Ascending aorta (tissue), 2 donors: ENCODE measurements around the gene KIF7. TPM values are rescaled to one million over a fixed set of nuclear protein-coding genes. Genes with fewer than 3 reads are reported as not detected.

Source experiments
- DNase-seq, 2 donors: peaks; one replicate each; pipeline ENCODE4 v3.0.0-alpha.2; 2019; ENCODE audit warnings: low spot score in 2 of 2
- H3K27ac ChIP-seq, 2 donors: fragments of 200-600 bp; sonication (generic); one replicate each; pipeline ENCODE4 v1.5.1; 2016 to 2017; ENCODE audit warnings: mild to moderate bottlenecking in 1 of 2
- H3K27me3 ChIP-seq: fragments of 200-600 bp; sonication (generic); one replicate; pipeline ENCODE4 v1.5.1; 2017
- H3K36me3 ChIP-seq, 2 donors: fragments of 200-600 bp; sonication (generic); one replicate each; pipeline ENCODE4 v1.5.1; 2016
- H3K4me1 ChIP-seq, 2 donors: fragments of 200-600 bp; sonication (generic); one replicate each; pipeline ENCODE4 v1.5.1; 2016 to 2017; ENCODE audit warnings: mild to moderate bottlenecking in 1 of 2
- H3K4me3 ChIP-seq, 2 donors: fragments of 200-600 bp; sonication (generic); one replicate each; pipeline ENCODE4 v1.5.1; 2016 to 2017; ENCODE audit warnings: mild to moderate bottlenecking in 1 of 2
- H3K9me3 ChIP-seq, 2 donors: fragments of 200-600 bp; sonication (generic); one replicate each; pipeline ENCODE4 v1.5.1; 2016
- CTCF ChIP-seq, 3 experiments: fragments of 200-600 bp in 2 of 3; fragments of 450-650 bp in 1 of 3; sonication (generic) in 2 of 3; IDR thresholded peaks; one replicate each; pipeline ENCODE4 v1.5.1; 2016 to 2019; ENCODE audit warnings: antibody characterized with exemption in 3 of 3, mild to moderate bottlenecking in 1 of 3, moderate library complexity in 1 of 3
- intact Hi-C: fragments of 100-400 bp; cut with DNase I; formaldehyde crosslinking; loops from one replicate; pipeline ENCODE4 v1.15.1; 2023
- total RNA-seq: library from RNA; depleted of rRNA; stranded (reverse); fragments of >200 nt; gene quantifications from one replicate; pipeline ENCODE4 v1.1.0, GENCODE V29; 2016

The KIF7 gene
- total RNA-seq, 1 donor from 2014 or later: 39.1 TPM

- peaks cover 0 to 12% of the 10 kb centered on the region in 2 donors for H3K4me1 ChIP-seq
- peak overlapping the region in 1 of 2 donors; percentile 63 for H3K27ac ChIP-seq
- peaks cover 16 to 17% of the 10 kb centered on the region in 2 donors for H3K36me3 ChIP-seq
- DNase-seq: no peak
- no peak overlapping the region for H3K4me3 ChIP-seq
- H3K27me3 ChIP-seq: no peaks in the 10 kb centered on the region
- no peak for TF ChIP-seq CTCF (IDR thresholded peaks at IDR 0.05)
- intact Hi-C loops: no loop called here
- no peaks in the 10 kb centered on the region for H3K9me3 ChIP-seq
These were observed 32.1 kb downstream of the KIF7 start for GRCh38 chr15:89623165-89623564.

- Histone ChIP-seq H3K4me3 (no peak overlapping the region), H3K9me3 (no peaks in the 10 kb centered on the region), H3K36me3 (peaks cover 4 to 7% of the 10 kb centered on the region in 2 donors), H3K4me1 (peaks cover 0 to 12% of the 10 kb centered on the region in 2 donors), H3K27ac (no peak overlapping the region), H3K27me3 (no peaks in the 10 kb centered on the region)
- TF ChIP-seq CTCF (IDR thresholded peaks at IDR 0.05): no peak
- intact Hi-C loops: no loop called here
- DNase-seq: no peak
These were observed 33.7 kb downstream of the KIF7 start for GRCh38 chr15:89621547-89621946.

GRCh38 chr15:89616228-89616627, 39.0 kb downstream of the KIF7 start:
- Histone ChIP-seq H3K4me3 (no peak overlapping the region), H3K27ac (no peak overlapping the region), H3K27me3 (no peaks in the 10 kb centered on the region), H3K4me1 (no peaks in the 10 kb centered on the region), H3K36me3 (no peaks in the 10 kb centered on the region), H3K9me3 (no peaks in the 10 kb centered on the region)
- intact Hi-C loops: no loop called here
- no peak for TF ChIP-seq CTCF (IDR thresholded peaks at IDR 0.05)
- no peak for DNase-seq

- Histone ChIP-seq H3K9me3 (no peaks in the 10 kb centered on the region), H3K27me3 (no peaks in the 10 kb centered on the region), H3K36me3 (no peaks in the 10 kb centered on the region), H3K27ac (no peak overlapping the region), H3K4me3 (no peak overlapping the region), H3K4me1 (no peaks in the 10 kb centered on the region)
- no peak for TF ChIP-seq CTCF (IDR thresholded peaks at IDR 0.05)
- intact Hi-C loops: no loop called here
- DNase-seq: no peak
These were observed 40.1 kb downstream of the KIF7 start for GRCh38 chr15:89615135-89615534.

- H3K36me3 ChIP-seq: no peaks in the 10 kb centered on the region
- no peak for TF ChIP-seq CTCF (IDR thresholded peaks at IDR 0.05)
- H3K27me3 ChIP-seq: no peaks in the 10 kb centered on the region
- DNase-seq: no peak
- intact Hi-C loops: no loop called here
- no peak overlapping the region for H3K4me3 ChIP-seq
- no peak overlapping the region for H3K27ac ChIP-seq
- no peaks in the 10 kb centered on the region for H3K4me1 ChIP-seq
- no peaks in the 10 kb centered on the region for H3K9me3 ChIP-seq
These were observed 41.1 kb downstream of the KIF7 start for GRCh38 chr15:89614164-89614563.

- no peaks in the 10 kb centered on the region for H3K9me3 ChIP-seq
- H3K27ac ChIP-seq: no peak overlapping the region
- H3K36me3 ChIP-seq: no peaks in the 10 kb centered on the region
- no peak for TF ChIP-seq CTCF (IDR thresholded peaks at IDR 0.05)
- H3K27me3 ChIP-seq: no peaks in the 10 kb centered on the region
- no peaks in the 10 kb centered on the region for H3K4me1 ChIP-seq
- intact Hi-C loops: no loop called here
- no peak overlapping the region for H3K4me3 ChIP-seq
- no peak for DNase-seq
These were observed 42.2 kb downstream of the KIF7 start for GRCh38 chr15:89613031-89613430.
